ENCODE results near the gene LAMA3. TPM values are rescaled to one million over a fixed set of nuclear protein-coding genes. Genes with fewer than 3 reads are reported as not detected.

LAMA3 gene
- total RNA-seq, 2 donors from 2014 or later: 5.0 to 6.4 TPM

- TF ChIP-seq, protein P1, sequence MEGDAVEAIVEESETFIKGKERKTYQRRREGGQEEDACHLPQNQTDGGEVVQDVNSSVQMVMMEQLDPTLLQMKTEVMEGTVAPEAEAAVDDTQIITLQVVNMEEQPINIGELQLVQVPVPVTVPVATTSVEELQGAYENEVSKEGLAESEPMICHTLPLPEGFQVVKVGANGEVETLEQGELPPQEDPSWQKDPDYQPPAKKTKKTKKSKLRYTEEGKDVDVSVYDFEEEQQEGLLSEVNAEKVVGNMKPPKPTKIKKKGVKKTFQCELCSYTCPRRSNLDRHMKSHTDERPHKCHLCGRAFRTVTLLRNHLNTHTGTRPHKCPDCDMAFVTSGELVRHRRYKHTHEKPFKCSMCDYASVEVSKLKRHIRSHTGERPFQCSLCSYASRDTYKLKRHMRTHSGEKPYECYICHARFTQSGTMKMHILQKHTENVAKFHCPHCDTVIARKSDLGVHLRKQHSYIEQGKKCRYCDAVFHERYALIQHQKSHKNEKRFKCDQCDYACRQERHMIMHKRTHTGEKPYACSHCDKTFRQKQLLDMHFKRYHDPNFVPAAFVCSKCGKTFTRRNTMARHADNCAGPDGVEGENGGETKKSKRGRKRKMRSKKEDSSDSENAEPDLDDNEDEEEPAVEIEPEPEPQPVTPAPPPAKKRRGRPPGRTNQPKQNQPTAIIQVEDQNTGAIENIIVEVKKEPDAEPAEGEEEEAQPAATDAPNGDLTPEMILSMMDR (IDR thresholded peaks at IDR 0.05): peak; percentile 27 to 68
- no peaks in the 10 kb centered on the region for H3K4me1 ChIP-seq
- DNase-seq (ENCODE audit: low spot score): no peak
- no peak overlapping the region for H3K27ac ChIP-seq
- H3K4me3 ChIP-seq: no peak overlapping the region
- no peaks in the 10 kb centered on the region for H3K27me3 ChIP-seq
- H3K36me3 ChIP-seq: no peaks in the 10 kb centered on the region
- H3K9me3 ChIP-seq: no peaks in the 10 kb centered on the region
Observed at GRCh38 chr18:23812546-23813440, 123.5 kb downstream of the LAMA3 start.

GRCh38 chr18:23814991-23815614, 125.8 kb downstream of the LAMA3 start:
- DNase-seq (ENCODE audit: low spot score): no peak
- H3K27ac ChIP-seq: peak overlapping the region; percentile 32 to 44
- H3K4me1 ChIP-seq: no peaks in the 10 kb centered on the region
- no peaks in the 10 kb centered on the region for H3K36me3 ChIP-seq
- TF ChIP-seq, protein P1 (IDR thresholded peaks at IDR 0.05): no peak
- H3K9me3 ChIP-seq: no peaks in the 10 kb centered on the region
- H3K4me3 ChIP-seq: no peak overlapping the region
- no peaks in the 10 kb centered on the region for H3K27me3 ChIP-seq

GRCh38 chr18:23816021-23816420, 126.8 kb downstream of the LAMA3 start:
- Histone ChIP-seq H3K4me1 (no peaks in the 10 kb centered on the region), H3K27me3 (no peaks in the 10 kb centered on the region), H3K4me3 (no peak overlapping the region), H3K27ac (no peak overlapping the region), H3K36me3 (no peaks in the 10 kb centered on the region), H3K9me3 (no peaks in the 10 kb centered on the region)
- DNase-seq (ENCODE audit: low spot score): no peak
- TF ChIP-seq, protein P1 (IDR thresholded peaks at IDR 0.05): no peak

GRCh38 chr18:23816740-23817139, 127.5 kb downstream of the LAMA3 start:
- DNase-seq (ENCODE audit: low spot score): no peak
- Histone ChIP-seq H3K9me3 (no peaks in the 10 kb centered on the region), H3K27ac (no peak overlapping the region), H3K4me3 (no peak overlapping the region), H3K36me3 (no peaks in the 10 kb centered on the region), H3K4me1 (no peaks in the 10 kb centered on the region), H3K27me3 (no peaks in the 10 kb centered on the region)
- TF ChIP-seq, protein P1 (IDR thresholded peaks at IDR 0.05): no peak

DNA sequence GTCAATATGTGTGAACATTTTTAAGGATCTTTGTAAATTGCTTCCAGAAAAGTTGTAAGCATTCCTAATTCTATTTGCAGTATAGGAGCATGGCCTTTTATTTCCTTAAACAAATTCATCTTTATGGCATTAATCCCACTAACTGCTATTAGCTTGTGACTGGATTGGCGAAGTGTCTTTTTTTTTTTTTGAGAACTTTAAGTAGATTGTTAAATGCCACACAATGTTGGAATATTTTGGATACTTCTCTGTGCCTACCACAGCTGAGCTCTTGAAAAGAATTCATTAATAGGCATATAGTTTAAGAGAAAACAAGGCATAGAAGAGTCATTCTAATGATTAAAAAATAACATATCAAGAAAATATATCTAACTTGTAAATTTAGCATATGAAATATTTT, 129.7 kb downstream of the LAMA3 start:
- Histone ChIP-seq H3K9me3 (no peaks in the 10 kb centered on the region), H3K27me3 (no peaks in the 10 kb centered on the region), H3K27ac (no peak overlapping the region), H3K4me3 (no peak overlapping the region), H3K36me3 (no peaks in the 10 kb centered on the region), H3K4me1 (no peaks in the 10 kb centered on the region)
- TF ChIP-seq, protein P1 (IDR thresholded peaks at IDR 0.05): no peak
- no peak for DNase-seq (ENCODE audit: low spot score)

Measured in right atrium auricular region (tissue), 2 donors.